Stomach (tissue), 19 donors: ENCODE results near the gene SLC18A2. TPM values are rescaled to one million over a fixed set of nuclear protein-coding genes. Genes with fewer than 3 reads are reported as not detected.

ENCODE experiments used
- DNase-seq, 2 donors: peaks; one replicate each; pipeline versions ENCODE4 v3.0.0 to v3.0.0-alpha.2; 2013 to 2019
- H3K27ac ChIP-seq, 5 donors: fragments of 200-600 bp in 4 of 5; sonication (generic) in 4 of 5; one replicate each; pipeline ENCODE4 v1.5.1; 2013 to 2019; ENCODE audit warnings: mild to moderate bottlenecking in 1 of 5, moderate library complexity in 1 of 5
- H3K27me3 ChIP-seq, 3 donors: fragments of 200-600 bp; sonication (generic); one replicate each; pipeline ENCODE4 v1.5.1; 2017 to 2019; ENCODE audit warnings: mixed run types in 1 of 3
- H3K36me3 ChIP-seq, 4 donors: fragments of 200-600 bp; sonication (generic); 1 replicate in 3 of 4; 2 replicates in 1 of 4; pipeline ENCODE4 v1.5.1; 2016 to 2019
- H3K4me1 ChIP-seq, 4 donors: fragments of 200-600 bp; sonication (generic); one replicate each; pipeline ENCODE4 v1.5.1; 2016 to 2019
- H3K4me3 ChIP-seq, 4 donors: fragments of 200-600 bp; sonication (generic) in 3 of 4; one replicate each; pipeline ENCODE4 v1.5.1; 2016 to 2019; ENCODE audit warnings: mild to moderate bottlenecking in 1 of 4
- H3K9me3 ChIP-seq, 4 donors: fragments of 200-600 bp; sonication (generic); one replicate each; pipeline ENCODE4 v1.5.1; 2016 to 2019
- EP300 ChIP-seq: sonication (generic); formaldehyde crosslinking; IDR thresholded peaks from one replicate; pipeline ENCODE4 v1.6.1; 2017; ENCODE audit warnings: antibody characterized with exemption
- POLR2A ChIP-seq, 4 donors: fragments of 450-650 bp; IDR thresholded peaks; one replicate each; pipeline ENCODE4 v1.6.1; 2016; ENCODE audit warnings: antibody characterized with exemption in 4 of 4, control low read depth in 2 of 4, mild to moderate bottlenecking in 1 of 4, moderate library complexity in 1 of 4
- POLR2AphosphoS5 ChIP-seq, 3 donors: sonication (generic); formaldehyde crosslinking; IDR thresholded peaks; one replicate each; pipeline ENCODE4 v1.6.1; 2016; ENCODE audit warnings: antibody characterized with exemption in 3 of 3
- WGBS, 5 donors: extraction: QIAGEN DNeasy Blood & Tissue Kit in 3 of 5; methylation state at CpG; one replicate each; pipeline versions ENCODE4 v1.1.5 to v1.1.7; 2013 to 2018; 5-methylcytosine and 5-hydroxymethylcytosine counted together
- intact Hi-C: fragments of 100-400 bp; cut with DNase I; formaldehyde crosslinking; loops from one replicate; pipeline ENCODE4 v1.15.1; 2023; ENCODE audit warnings: low total_unique reads
- long read RNA-seq, 10 donors: transcript quantifications; one replicate each; lab custom pipeline, GENCODE V29; 2026
- polyA plus RNA-seq, 3 donors: library from polyadenylated mRNA; stranded (reverse); fragments of 200-250 nt; gene quantifications; one replicate each; pipeline ENCODE4 v1.2.3, GENCODE V29; 2013
- total RNA-seq, 5 donors: library from RNA; depleted of rRNA; stranded (reverse); fragments of >200 nt; gene quantifications; one replicate each; pipeline versions ENCODE4 v1.1.0 to v1.2.3, GENCODE V29; 2014 to 2016
- TF ChIP-seq, protein P1 (sequence below), 7 experiments: fragments of 450-650 bp in 4 of 7; fragments of 200-600 bp in 3 of 7; sonication (generic) in 3 of 7; IDR thresholded peaks; one replicate each; pipeline ENCODE4 v1.5.1; 2016 to 2019; ENCODE audit warnings: antibody characterized with exemption in 7 of 7, control low read depth in 2 of 7, mild to moderate bottlenecking in 1 of 7
- donor health status: healthy with polysubstance abuse.
- donor health status: Bipolar disorder and iron deficiency.
- donor health status: healthy.

SLC18A2 gene
- total RNA-seq (10 to 100 TPM in 1 of 5 donors, 1 to 10 TPM in 3, not detected in 1; 2.3 to 49.6 (median 6.8) TPM), polyA plus RNA-seq (1 to 10 TPM in 2 of 3 donors, under 1 TPM in 1; 0.43 to 1.2 (median 1.1) TPM)
- long read RNA-seq, donor 1: 0 reads
- long read RNA-seq, donor 2, partial matches to known transcripts: 0 of 1 reads
- long read RNA-seq, donor 2, other reads (novel, unspliced or antisense): 0 of 1 reads
- long read RNA-seq, donor 3, partial matches to known transcripts: 0 of 8 reads
- long read RNA-seq, donor 3, other reads (novel, unspliced or antisense): 8 of 8 reads
- long read RNA-seq, donor 4: 0 reads
- long read RNA-seq, donor 5, partial matches to known transcripts: 0 of 1 reads
- long read RNA-seq, donor 5, other reads (novel, unspliced or antisense): 0 of 1 reads
- long read RNA-seq, donor 6, partial matches to known transcripts: 0 of 1 reads
- long read RNA-seq, donor 6, other reads (novel, unspliced or antisense): 0 of 1 reads
- long read RNA-seq, donor 7, partial matches to known transcripts: 5 of 14 reads
- long read RNA-seq, donor 7, other reads (novel, unspliced or antisense): 9 of 14 reads
- long read RNA-seq, donor 8: 0 reads
- long read RNA-seq, donor 9, partial matches to known transcripts: 0 of 1 reads
- long read RNA-seq, donor 9, other reads (novel, unspliced or antisense): 0 of 1 reads
- long read RNA-seq, donor 10, partial matches to known transcripts: 8 of 8 reads
- long read RNA-seq, donor 10, other reads (novel, unspliced or antisense): 0 of 8 reads

DNA sequence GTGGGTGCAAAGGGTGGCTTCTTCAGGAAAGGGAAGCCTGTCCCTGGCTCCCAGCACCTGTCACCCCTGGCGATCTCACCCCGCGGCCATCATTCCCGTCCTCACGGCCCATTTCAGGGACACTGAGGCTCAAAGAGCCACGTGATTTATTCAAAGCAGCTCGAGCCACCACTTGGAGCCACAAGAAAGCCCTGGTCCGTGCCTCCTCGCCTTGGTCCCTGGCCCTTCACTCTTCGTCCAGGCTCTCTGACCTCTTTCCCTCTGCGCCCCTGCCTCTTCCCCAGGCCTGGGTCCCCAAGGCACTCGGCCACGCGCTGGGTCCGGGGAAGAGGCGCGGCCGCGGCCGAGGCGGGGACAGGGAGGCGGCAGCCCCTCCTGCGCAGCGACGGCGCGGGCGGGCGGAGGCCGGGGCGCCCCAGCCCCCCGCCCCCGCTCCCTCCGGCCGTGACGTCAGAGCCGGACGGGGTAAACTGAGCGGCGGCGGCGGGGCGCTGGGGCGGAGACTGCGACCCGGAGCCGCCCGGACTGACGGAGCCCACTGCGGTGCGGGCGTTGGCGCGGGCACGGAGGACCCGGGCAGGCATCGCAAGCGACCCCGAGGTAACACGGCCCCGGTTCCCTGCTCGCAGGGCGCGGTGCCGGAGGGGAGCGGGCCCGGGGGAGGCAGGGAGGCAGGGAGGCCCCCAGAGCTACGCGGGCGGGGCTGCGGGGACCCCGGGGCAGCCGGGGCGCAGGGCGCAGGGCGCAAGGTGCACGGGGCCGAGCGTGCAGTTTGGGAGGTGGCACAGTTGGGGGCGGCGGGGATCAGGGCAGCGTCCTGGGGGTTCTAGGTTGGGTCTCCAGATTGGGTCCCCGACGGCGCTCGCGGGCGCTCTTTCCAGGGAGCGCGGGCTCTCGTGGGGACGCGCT lies at the start of gene SLC18A2:
TSS of gene SLC18A2 (plus strand) at position 494 of the 909 bp plus-strand sequence. CDS start 580 bp downstream, outside the sequence.
- Histone ChIP-seq H3K36me3 (no peaks in the 10 kb centered on the region), H3K9me3 (no peaks in the 10 kb centered on the region), H3K4me3 (peak within 1 kb of the TSS; percentile 31 to 44 (median 38)), H3K27ac (peak within 1 kb of the TSS in 4 of 5 donors; percentile 15 to 67 (median 36)), H3K27me3 (peaks cover 17 to 79% (median 35%) of the 10 kb centered on the region in 3 donors), H3K4me1 (peaks cover 10 to 16% (median 15%) of the 10 kb centered on the region in 4 donors)
- intact Hi-C loops: no loop called here
- WGBS, 5 donors: 1 to 6% (median 3%) methylated on average over 38 to 93 of the region's 93 CpGs
- TF ChIP-seq POLR2AphosphoS5 (IDR thresholded peaks at IDR 0.05): no peak
- TF ChIP-seq EP300: no peak
- no peak for TF ChIP-seq POLR2A (IDR thresholded peaks at IDR 0.05)
- TF ChIP-seq, protein P1, sequence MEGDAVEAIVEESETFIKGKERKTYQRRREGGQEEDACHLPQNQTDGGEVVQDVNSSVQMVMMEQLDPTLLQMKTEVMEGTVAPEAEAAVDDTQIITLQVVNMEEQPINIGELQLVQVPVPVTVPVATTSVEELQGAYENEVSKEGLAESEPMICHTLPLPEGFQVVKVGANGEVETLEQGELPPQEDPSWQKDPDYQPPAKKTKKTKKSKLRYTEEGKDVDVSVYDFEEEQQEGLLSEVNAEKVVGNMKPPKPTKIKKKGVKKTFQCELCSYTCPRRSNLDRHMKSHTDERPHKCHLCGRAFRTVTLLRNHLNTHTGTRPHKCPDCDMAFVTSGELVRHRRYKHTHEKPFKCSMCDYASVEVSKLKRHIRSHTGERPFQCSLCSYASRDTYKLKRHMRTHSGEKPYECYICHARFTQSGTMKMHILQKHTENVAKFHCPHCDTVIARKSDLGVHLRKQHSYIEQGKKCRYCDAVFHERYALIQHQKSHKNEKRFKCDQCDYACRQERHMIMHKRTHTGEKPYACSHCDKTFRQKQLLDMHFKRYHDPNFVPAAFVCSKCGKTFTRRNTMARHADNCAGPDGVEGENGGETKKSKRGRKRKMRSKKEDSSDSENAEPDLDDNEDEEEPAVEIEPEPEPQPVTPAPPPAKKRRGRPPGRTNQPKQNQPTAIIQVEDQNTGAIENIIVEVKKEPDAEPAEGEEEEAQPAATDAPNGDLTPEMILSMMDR (IDR thresholded peaks at IDR 0.05): no peak
- DNase-seq: peak in 1 of 2 donors; percentile 35

DNA sequence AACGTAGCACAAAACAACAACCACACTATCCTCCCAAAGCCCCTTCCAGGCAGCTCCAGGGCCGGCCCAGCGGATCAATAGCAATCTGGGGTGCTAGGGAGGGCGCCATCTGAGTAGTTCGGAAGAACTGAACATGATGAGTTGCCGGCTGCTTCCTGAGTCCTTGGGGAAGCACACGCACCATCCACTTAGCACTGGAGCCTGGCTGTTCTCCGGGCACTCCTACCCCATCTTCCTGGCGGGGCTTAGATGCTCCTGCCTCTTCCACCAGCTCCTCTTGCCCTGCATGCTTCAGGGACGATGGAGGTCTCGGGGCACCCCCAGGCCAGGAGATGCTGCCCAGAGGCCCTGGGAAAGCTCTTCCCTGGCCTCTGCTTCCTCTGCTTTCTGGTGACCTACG lies 43.7 kb upstream of the SLC18A2 start, which contains the start of gene KCNK18:
TSS of gene KCNK18 (plus strand) at position 301 of the 400 bp plus-strand sequence. CDS start at position 301, 0 bp downstream.
- 70 to 86% (median 84%) methylated on average over 8 to 12 of the region's 12 CpGs for WGBS, 5 donors
- intact Hi-C loops: no loop called here
- H3K27ac ChIP-seq: no peak within 1 kb of the TSS
- H3K4me3 ChIP-seq: no peak within 1 kb of the TSS
- DNase-seq: no peak
- H3K36me3 ChIP-seq: no peaks in the 10 kb centered on the region
- peaks cover 0 to 20% (median 0%) of the 10 kb centered on the region in 3 donors for H3K27me3 ChIP-seq
- no peak for TF ChIP-seq EP300
- no peak for TF ChIP-seq POLR2A (IDR thresholded peaks at IDR 0.05)
- TF ChIP-seq, protein P1 (IDR thresholded peaks at IDR 0.05): no peak
- no peak for TF ChIP-seq POLR2AphosphoS5 (IDR thresholded peaks at IDR 0.05)
- no peaks in the 10 kb centered on the region for H3K9me3 ChIP-seq
- H3K4me1 ChIP-seq: no peaks in the 10 kb centered on the region

DNA sequence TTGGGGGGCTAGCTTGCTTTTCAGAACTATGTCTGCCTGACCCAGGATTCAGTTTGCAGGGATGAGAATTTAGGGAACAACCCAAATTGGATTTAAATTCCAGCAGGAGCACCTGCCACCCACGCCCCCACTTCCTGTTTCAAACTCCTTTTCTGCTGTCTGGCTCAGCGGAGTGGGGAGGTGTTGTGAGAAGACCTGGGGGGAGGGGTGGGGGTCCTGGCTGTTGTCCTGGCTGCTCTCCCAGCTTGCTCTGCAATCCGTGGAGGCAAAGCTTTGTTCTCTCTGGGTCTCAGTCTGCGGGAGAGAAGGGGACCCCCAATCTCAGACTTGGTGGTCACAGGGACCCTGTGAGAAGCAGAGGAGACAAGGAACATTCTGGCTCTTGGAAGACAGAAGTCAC lies 42.8 kb upstream of the SLC18A2 start:
- no peaks in the 10 kb centered on the region for H3K9me3 ChIP-seq
- H3K27ac ChIP-seq: no peak overlapping the region
- TF ChIP-seq, protein P1 (IDR thresholded peaks at IDR 0.05): no peak
- TF ChIP-seq EP300: no peak
- no peak for TF ChIP-seq POLR2AphosphoS5 (IDR thresholded peaks at IDR 0.05)
- no peak for TF ChIP-seq POLR2A (IDR thresholded peaks at IDR 0.05)
- intact Hi-C loops: no loop called here
- DNase-seq: no peak
- no peak overlapping the region for H3K4me3 ChIP-seq
- H3K4me1 ChIP-seq: no peaks in the 10 kb centered on the region
- H3K27me3 ChIP-seq: peaks cover 0 to 22% (median 0%) of the 10 kb centered on the region in 3 donors
- 27 to 38% (median 35%) methylated on average over 4 of the region's 4 CpGs for WGBS, 5 donors
- no peaks in the 10 kb centered on the region for H3K36me3 ChIP-seq
